GM19025 (cell line): ENCODE data around the gene DNASE1.
A peak's percentile ranks its signal among the peaks of the same experiment; 100 is the strongest.
"Not testable (repeated sequence)": the region's sequence is repeated elsewhere in the genome, so short reads cannot be mapped to it uniquely, and the experiment has no call there.

Experiments used
- ATAC-seq: cut with Tn5 transposase; IDR thresholded peaks from one replicate; pipeline ENCODE4 v1.9.1; 2021; ENCODE audit warnings: mild to moderate bottlenecking, low read depth, moderate library complexity; ENCODE audit not compliant: unreplicated experiment

The DNASE1 gene, protein sequence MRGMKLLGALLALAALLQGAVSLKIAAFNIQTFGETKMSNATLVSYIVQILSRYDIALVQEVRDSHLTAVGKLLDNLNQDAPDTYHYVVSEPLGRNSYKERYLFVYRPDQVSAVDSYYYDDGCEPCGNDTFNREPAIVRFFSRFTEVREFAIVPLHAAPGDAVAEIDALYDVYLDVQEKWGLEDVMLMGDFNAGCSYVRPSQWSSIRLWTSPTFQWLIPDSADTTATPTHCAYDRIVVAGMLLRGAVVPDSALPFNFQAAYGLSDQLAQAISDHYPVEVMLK

DNA sequence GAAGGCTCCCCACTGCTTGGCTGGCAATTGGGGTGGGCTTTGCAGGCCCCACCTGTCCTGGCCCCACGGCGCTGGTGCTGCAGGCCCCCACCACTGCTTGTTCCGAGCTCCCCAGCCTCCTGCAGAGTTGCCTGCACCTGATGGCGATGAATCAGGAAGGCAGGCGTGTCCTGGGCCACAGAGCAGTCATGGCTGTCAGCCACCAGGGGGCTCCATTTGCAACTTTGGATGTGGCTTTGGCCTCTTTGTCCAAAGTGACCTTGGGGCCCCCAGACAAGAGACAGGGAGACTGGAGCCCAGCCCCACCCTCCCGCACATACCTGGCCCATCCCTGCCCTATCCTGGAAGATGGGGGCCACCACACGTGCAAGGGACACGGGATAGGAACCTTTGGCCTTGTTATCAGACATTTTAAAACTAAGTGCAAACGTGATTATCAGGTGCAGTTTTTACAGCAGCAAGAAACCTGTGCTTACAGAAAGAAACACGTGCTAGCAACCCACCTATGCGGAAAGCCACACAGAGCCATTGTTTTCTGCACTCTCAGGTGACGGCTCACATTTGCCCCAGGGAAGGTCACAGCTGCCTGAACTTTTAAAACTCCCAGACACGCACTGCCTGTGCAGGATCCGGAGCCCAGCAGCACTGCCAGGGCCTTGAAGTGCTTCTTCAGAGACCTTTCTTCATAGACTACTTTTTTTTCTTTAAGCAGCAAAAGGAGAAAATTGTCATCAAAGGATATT, at the start of gene DNASE1:
DNASE1 (plus strand) TSS at position 443 of the 743 bp plus-strand sequence. CDS start 683 bp downstream, outside the sequence.
- no peak for ATAC-seq

DNA sequence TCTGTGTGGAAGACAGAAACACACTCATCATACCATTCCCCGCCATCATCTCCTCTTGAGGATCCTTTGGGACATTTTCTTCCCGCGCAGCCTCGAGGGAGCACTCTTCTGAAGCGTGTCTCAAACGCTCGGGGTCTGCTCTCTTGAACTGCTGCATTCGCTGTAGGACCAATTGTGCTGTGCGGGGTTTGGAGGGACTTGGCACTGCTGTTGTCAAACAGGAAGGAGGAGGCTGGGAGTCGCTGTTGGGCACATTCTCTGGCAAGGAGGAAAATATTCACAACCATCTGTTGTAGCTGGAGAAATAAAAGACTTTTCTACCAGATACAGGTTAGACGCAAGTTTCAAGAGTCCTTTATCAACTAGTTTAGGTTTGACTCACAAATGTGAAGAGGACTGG, 48.0 kb upstream of the DNASE1 start:
- ATAC-seq, result no peak

DNA sequence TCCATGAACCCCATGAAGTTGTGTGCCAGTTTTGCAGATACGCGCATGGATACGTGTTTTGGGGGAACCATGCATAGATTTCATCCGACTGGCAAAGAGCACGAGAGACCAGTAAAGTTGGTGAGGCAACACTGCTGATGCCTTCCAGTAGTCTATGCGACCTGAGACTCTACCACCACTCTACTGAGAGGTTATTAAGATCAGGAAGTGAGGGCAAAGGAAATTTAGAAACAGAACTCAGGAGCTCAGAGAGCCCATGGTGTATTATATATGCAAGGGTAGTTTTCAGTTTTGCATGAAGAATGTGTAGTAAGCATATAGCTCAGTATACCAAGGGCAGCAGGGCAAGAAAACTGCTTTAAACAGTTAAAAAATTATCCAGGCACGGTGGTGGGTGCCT, 47.3 kb upstream of the DNASE1 start:
- ATAC-seq, result no peak

DNA sequence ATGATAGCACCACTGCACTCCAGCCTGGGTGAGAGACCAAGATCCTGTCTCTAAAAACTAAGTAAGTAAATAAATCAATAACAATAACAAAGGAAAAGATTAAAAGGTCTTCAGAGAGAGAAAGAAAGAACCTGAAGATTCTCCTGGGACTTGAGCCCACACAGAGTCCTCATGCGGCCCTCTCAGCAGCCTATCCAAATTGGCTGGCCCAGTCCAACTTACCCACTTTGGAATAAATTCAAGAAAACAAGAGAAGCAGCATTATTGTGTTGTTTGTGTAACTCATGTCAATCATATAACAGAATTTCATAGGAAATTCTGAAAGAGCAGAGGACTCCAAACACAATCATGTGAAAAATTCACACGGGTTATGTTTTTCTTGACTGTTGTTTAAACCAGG, 46.9 kb upstream of the DNASE1 start:
- no peak for ATAC-seq

DNA sequence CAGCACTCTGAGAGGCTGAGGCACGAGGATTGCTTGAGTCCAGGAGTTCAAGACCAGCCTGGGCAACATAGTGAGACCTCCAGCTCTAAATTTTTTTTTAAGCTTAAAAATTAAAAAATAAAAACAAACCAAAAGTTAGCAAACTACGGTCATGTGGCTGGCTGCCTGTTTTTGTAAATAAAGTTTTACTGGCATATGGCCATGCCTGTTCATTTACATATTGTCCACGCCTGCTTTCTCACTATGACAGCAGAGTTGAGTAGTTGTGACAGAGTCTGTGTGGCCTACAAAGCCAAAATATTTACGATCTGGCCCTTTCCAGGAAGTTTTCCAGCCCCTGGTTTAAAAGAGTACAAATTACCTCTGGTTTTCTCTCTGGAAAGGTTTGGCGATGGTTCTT, 46.4 kb upstream of the DNASE1 start:
- ATAC-seq, result no peak

DNA sequence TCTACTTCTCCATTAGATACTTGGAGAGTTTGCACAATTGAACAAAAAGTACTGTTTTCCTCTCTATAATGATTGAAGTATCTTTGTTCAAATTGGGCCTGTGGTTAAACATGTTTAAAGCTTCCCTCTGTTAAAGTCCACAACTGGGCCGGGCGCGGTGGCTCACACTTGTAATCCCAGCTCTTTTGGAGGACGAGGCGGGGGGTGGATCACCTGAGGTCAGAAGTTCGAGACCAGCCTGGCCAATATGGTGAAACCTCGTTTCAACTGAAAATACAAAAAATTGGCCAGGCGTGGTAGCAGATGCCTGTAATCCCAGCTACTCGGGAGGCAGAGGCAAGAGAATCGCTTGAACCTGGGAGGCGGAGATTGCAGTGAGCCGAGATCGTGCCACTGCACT, 45.5 kb upstream of the DNASE1 start:
- not testable (repeated sequence) for ATAC-seq

DNA sequence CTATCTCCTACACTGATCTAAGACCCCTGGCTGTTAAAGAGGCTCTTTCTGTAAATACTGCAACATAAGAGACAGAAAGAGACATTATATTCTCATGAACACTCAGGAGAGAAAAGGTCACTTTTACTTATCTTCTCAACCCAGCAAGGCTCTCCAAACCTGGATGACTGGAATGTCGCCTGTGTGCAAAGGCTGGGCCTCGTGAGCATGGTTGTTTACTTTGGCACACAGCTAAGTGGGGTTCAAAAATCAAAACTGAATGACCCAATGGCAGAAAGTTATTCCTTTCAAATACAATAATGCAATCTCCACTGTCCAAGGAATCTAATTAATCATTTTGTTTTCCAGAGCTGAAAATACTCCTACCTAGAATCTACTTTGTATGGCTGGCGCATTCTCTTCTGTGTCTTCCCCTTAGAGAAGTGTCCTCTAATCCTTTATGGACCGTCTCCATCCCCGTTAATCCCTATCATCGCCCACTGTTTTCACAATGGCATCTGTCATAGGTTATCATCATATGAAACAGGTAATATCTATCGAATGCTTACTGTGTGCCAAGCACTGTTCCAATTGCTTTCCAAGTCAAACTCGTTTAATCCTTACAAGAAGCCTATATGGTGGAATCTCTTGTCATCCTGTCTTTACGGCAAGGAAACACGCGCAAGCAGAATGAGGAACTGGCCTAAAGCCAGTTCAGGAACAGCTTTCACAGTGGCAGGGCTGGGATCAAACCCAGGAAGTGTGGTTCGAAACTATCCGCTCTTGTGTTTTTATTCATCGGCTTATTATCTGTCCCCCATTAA, 44.4 kb upstream of the DNASE1 start:
- no peak for ATAC-seq

DNA sequence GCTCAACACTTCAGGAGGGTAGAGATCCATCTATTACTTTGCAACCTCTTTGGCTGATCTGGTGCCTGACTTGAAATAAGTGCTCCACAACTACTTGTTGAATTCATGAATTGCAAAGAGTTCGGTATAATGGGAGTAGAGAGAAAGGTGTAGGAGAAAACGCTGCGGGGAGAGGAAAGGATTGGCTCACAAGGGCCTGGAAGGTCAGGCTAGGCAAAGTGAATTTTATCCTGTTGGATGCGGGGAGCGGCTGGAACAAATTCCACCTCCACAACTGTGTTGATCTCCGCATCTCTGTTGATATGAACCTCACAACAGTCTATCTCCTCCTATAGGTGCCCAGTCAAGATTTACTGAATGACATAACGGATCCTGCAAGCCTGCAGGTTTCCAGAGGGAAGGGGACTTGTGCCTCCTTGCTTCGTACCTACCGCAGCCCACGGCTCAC, 43.8 kb upstream of the DNASE1 start:
- no peak for ATAC-seq

DNA sequence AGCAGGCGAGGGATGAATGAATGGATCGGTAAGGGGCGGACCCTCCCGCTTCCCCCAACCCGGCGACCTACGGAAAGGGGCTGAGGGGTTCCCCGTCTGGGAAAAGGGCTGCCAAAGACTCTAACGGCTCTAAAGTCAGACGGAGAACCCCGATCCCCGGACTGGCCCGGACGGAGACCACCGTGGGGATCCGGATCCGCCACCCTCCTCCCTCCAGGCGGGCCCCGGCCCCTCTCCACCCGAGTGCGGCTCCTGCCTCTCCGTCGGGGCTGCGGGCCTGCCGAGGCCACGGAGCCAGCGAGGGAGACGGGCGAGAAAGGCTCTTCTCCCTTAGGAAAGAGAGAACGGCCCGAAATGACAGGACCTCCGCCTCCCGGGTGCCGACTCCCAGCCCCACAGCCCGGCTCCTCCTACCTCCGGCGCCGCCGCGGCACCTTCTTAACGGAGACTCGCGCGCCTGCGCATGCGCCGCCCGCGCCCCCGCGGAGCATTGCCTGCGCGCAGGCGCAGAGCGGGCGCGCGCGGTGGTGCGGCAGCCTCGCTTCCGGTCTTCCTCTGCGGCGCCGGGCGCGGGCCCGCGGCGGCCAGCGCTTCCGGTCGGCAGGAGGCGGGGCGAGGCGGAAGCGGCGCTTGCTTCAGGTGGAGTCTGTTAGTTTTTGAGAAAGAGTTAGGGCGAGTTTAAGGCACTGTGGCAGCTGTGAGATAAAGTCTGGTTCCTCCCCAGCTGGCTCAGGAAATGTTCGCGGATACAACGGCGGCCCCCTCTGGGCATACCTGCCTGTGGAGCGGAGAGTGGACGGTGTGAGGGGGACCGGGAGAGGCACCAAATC, 43.1 kb upstream of the DNASE1 start, which contains the start of gene SLX4:
SLX4 (minus strand) TSS at position 461 of the 830 bp plus-strand sequence. CDS start 2,642 bp downstream, outside the sequence.
- ATAC-seq, result peak; percentile 83

DNA sequence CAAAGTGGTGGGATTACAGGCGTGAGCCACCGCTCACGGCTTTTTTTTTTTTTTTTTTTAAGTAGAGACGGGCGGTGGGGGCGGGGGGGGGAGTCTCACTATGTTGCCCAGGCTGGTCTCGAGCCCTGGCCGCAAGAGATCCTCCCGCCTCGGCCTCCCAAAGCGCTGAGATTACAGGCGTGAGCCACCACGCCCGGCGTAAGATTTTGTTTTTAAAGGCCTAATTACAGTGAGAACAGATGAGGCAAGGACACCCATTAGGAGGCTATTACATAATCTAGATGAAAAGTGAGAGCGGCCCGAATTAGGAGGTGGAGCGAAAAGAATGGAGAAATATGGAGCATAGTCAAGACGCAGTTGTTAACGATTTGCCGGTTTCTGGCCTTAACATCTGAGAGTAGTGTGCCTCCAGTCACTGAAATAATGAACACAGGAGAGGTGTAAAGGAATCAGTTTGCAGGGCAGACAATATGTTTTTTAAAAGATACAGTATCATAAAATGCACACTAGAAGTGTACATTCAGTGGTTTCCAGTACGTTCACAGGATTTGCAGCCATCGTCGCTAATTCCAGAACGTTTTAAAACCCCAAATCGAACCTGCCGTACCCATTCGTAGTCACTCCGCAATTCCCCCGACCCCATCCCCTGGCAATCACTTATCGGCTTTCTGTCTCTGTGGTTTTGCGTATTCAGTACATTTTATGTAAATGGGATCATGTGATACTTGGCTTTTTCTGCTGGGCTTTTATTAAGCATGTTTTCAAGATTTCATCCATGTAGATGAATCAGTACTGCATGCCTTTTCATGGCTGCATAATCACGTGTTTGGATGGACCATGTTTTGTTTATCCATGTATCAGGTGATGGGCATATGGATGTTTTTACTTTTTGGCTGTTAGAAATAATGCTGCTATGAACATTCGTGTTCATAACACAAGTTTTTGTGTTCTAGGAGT, 41.7 kb upstream of the DNASE1 start:
- ATAC-seq, result no peak

DNA sequence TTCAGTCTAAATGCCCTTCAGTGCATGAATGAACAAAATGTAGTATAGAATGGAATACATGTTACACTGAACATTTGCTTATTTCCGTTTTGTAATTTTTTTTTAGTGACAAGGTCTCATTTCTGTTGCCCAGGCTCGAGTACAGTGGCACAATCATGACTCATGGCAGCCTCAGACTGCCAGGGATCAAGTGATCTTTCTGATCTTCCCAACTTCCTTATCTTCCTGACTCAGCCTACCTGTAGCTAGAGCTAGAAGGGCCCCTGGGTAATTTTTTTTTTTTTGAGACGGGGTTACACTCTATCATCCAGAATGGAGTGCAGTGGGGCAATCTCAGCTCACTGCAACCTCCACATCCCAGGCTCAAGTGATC, 35.7 kb upstream of the DNASE1 start:
- no peak for ATAC-seq

DNA sequence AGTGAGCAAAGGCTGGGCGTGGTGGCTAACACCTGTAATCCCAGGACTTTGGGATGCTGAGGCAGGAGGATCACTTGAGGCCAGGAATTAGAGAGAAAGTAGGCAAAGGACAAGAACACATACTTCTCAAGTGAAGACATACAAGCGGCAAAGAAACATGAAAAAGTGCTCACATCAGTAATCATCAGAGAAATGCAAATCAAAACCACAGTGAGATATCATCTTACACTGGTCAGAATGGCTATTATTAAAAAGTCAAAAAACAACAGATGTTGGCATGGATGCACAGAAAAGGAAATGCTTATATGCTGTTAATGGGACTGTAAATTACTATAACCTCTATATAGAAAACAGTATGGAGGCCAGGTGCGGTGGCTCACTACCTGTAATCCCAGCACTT, 30.8 kb upstream of the DNASE1 start:
- no peak for ATAC-seq

DNA sequence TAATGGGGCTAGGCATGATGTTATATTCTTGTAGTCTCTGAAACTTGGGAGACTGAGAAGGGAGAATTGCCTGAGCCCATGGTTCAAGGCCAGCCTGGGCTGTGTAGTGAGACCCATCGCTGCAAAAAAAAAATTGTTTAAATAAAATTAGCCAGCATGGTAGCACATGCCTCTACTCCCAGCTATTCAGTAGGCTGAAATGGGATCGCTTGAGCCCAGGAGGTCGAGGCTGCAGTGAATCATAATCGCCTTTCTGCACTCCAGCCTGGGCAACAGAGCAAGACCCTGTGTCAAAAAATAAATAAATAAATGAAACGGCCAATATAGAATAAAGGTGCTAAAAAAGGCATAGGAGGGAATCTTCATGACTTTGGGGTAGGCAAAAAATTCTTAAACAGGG, 29.2 kb upstream of the DNASE1 start:
- ATAC-seq, result no peak

DNA sequence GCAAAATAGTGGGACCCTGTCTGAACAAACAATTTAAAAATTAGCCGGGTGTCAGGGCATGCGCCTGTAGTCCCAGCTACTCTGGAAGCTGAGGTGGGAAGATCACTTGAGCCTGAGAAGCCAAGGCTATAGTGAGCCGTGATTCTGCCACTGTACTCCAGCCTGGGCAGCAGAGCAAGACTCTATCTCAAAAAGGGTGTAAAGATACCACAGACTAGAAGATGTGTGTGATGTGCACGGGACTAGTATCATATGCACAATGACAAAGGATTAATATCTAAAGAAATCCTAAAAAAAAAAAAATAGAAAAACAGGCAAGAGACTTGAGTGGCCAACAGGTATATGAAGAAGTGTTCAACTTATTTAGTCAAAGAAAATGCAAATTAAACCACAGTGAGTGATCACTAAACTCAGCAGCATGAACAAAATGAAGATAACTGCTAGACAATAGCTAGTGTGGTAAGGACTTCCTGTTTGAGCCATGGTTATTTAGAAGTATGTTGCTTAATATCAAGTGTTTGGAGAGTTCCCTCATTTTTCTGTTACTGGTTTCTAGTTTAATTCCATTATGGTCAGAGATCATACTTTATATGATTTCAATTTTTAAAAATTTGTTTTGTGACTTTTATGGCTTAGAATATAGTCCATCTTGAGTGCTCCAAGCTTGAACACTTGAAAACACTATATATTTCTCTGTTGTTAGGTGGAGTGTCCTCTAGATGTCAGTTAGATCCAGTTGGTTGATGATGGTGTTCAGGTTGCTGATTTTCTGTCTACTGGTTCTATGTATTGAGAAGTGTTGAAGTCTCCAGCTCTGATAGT, 28.4 kb upstream of the DNASE1 start:
- ATAC-seq, result no peak

DNA sequence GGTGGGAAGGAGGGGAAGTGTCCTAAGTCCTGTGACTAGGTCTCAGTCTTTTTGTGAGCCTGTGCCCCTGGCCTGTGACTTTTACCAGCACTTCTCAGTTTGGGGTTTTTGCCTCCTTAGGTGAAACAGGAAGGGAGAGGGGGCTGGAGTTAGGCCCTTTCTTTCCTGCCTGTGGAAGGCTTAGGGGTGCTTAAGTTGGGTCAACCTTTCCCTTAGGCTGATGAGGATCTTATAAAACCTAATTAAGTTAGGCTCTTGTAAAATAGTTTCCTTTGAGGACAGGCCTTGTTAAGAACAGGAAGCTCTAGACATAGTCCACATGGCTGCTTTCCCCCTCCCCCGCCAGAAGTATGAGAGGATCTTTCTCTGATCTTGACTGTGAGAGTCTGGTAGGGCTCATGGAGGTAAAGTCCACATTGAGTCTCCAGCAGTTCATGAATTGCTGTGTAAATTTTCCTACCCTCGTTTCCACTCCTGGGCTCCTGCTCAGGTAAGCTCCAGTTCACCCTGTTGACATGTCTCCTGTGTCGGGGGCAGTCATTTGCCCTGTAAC, 17.0 kb upstream of the DNASE1 start:
- no peak for ATAC-seq

DNA sequence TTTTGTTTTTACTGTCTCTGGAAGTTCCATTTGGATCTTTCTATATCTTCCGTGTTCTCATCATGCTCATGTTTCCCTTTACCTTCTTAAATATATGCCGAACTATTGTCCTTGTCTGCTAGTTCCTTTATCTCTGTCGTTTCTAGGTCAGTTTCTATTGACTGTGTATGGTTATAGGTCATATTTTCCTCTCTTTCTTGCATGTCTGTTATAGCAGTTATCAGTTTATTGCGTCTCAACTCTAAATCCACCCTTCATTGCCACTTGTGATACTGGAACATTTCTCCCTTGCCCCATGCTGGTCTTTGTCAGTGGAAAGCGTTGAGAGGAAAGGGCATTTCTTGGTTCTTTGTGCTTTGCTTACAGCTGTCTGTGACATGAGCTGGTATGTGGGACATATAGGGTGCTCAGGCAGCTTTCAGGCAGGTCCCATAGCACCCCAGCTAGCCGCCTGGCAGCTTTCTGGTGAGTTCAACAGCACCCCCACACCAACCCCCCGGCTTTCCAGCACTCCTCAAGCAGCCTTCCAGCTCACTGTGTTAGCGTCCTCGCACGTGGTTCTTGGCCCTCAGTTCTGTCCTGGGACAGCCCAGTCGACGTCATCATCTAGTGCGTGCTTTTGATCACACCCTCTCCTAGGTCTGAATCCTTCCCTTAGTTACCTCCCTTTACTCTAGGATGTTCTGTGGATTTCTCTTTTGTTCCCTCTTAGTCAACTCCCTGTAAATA, 15.4 kb upstream of the DNASE1 start:
- ATAC-seq, result no peak

DNA sequence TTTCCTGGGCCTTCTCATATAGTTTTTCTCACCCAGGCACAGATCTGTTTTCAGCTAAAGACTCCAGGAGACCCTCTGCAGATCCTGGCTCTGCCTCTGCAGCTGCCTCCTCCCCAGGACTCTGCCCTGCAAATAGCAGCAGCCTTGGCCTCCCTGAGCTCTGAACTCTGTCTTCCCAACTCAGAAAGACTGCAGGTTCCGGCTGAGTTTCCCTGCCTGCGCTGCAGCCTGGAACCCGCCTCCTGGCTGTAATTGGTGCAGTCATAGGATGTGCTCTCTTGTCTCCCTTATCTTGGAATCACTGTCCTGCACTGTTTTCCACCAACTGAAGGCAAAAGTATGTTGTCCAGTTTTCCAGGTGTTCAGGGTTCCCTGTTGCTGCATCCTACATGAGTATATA, 14.3 kb upstream of the DNASE1 start:
- ATAC-seq, result no peak
